A549 (cell line): ENCODE data around the gene SNTG2.

ENCODE experiments used
- BCL3 ChIP-seq: fragments of >200 bp; sonication (Bioruptor Twin); formaldehyde crosslinking; IDR thresholded peaks from 3 replicates; pipeline ENCODE4 v1.6.1; 2016
- CBX2 ChIP-seq: fragments of 200-600 bp; sonication (generic); IDR thresholded peaks from 2 replicates; pipeline ENCODE4 v1.6.1; 2016; ENCODE audit warnings: low read depth, mild to moderate bottlenecking, borderline replicate concordance
- CEBPB ChIP-seq, 2 experiments: fragments of >200 bp in 1 of 2; sonication (Bioruptor Twin) in 1 of 2; formaldehyde crosslinking in 1 of 2; IDR thresholded peaks; 2 replicates each; pipeline ENCODE4 v1.6.1; 2012 to 2016
- CTCF ChIP-seq: fragments of >200 bp; sonication (Bioruptor Twin); formaldehyde crosslinking; IDR thresholded peaks from 3 replicates; pipeline ENCODE4 v1.5.1; 2016
- EP300 ChIP-seq, 2 experiments: fragments of >200 bp; sonication (Bioruptor Twin); formaldehyde crosslinking; IDR thresholded peaks; 2 replicates in 1 of 2; 3 replicates in 1 of 2; pipeline ENCODE4 v1.6.1; 2016 to 2017
- ESRRA ChIP-seq: fragments of 150-350 bp; IDR thresholded peaks from 2 replicates; pipeline ENCODE4 v1.6.1; 2014; ENCODE audit warnings: mild to moderate bottlenecking, low read length, borderline replicate concordance
- HOXB5 ChIP-seq: fragments of 250-450 bp; sonication (Bioruptor Pico); IDR thresholded peaks from 2 replicates; pipeline ENCODE4 v1.5.0; 2020; ENCODE audit warnings: mild to moderate bottlenecking, moderate library complexity
- JUNB ChIP-seq: fragments of >200 bp; sonication (Bioruptor Twin); formaldehyde crosslinking; IDR thresholded peaks from 2 replicates; pipeline ENCODE4 v1.6.1; 2016
- KDM1A ChIP-seq: fragments of 200-600 bp; sonication (generic); IDR thresholded peaks from 2 replicates; pipeline ENCODE4 v1.6.1; 2016; ENCODE audit warnings: low read depth, mild to moderate bottlenecking
- MAZ ChIP-seq: fragments of 150-350 bp; IDR thresholded peaks from 2 replicates; pipeline ENCODE4 v1.6.1; 2014; ENCODE audit warnings: antibody characterized with exemption, low read depth, low read length, borderline replicate concordance
- POLR2A ChIP-seq: IDR thresholded peaks from 2 replicates; pipeline ENCODE4 v1.6.1; 2012; ENCODE audit warnings: mild to moderate bottlenecking, low read length
- USF2 ChIP-seq: fragments of 450-650 bp; IDR thresholded peaks from 2 replicates; pipeline ENCODE4 v1.6.1; 2014; ENCODE audit warnings: antibody characterized with exemption
- ZFP36 ChIP-seq: fragments of 450-650 bp; IDR thresholded peaks from 2 replicates; pipeline ENCODE4 v1.6.1; 2014; ENCODE audit warnings: borderline replicate concordance; ENCODE audit not compliant: partially characterized antibody

GRCh38 chr2:923832-924601 is 26.6 kb upstream of the SNTG2 start:
- TF ChIP-seq CTCF = no peak
- TF ChIP-seq POLR2A = no peak
- TF ChIP-seq MAZ = no peak
- no peak for TF ChIP-seq JUNB
- TF ChIP-seq BCL3 = no peak
- TF ChIP-seq ZFP36 = no peak
- TF ChIP-seq CEBPB (IDR thresholded peaks at IDR 0.05) = no peak
- no peak for TF ChIP-seq ESRRA
- TF ChIP-seq HOXB5 (CRISPR knock-in tag) = no peak
- TF ChIP-seq USF2 = no peak
- TF ChIP-seq KDM1A = no peak
- TF ChIP-seq CBX2 = no peak
- TF ChIP-seq EP300 (IDR thresholded peaks at IDR 0.05) = no peak
